Spleen (tissue), 11 donors: ENCODE results near the gene AGO3. TPM values are rescaled to one million over a fixed set of nuclear protein-coding genes. Genes with fewer than 3 reads are reported as not detected.

Source experiments
- DNase-seq: peaks from one replicate; pipeline ENCODE4 v3.0.0-alpha.2; 2020
- H3K27ac ChIP-seq, 8 donors: fragments of 200-600 bp; sonication (generic) in 7 of 8; 1 replicate in 4 of 8; 2 replicates in 4 of 8; pipeline versions ENCODE4 v1.5.0 to v1.8.0; 2016 to 2021; ENCODE audit warnings: inconsistent platforms in 4 of 8, mild to moderate bottlenecking in 4 of 8, moderate library complexity in 1 of 8
- H3K27me3 ChIP-seq, 7 donors: fragments of 200-600 bp; sonication (generic) in 6 of 7; replicated peaks in 1 of 7; 1 replicate in 4 of 7; 2 replicates in 3 of 7; pipeline versions ENCODE4 v1.5.0 to v1.8.0; 2016 to 2021; ENCODE audit warnings: inconsistent platforms in 3 of 7, mild to moderate bottlenecking in 1 of 7
- H3K36me3 ChIP-seq, 6 donors: fragments of 200-600 bp; sonication (generic) in 5 of 6; 1 replicate in 4 of 6; 2 replicates in 2 of 6; pipeline versions ENCODE4 v1.5.0 to v1.8.0; 2016 to 2021; ENCODE audit warnings: inconsistent platforms in 2 of 6
- H3K4me1 ChIP-seq, 6 donors: fragments of 200-600 bp; sonication (generic) in 5 of 6; 1 replicate in 3 of 6; 2 replicates in 3 of 6; pipeline versions ENCODE4 v1.5.0 to v1.8.0; 2016 to 2021; ENCODE audit warnings: inconsistent platforms in 3 of 6
- H3K4me3 ChIP-seq, 8 donors: fragments of 200-600 bp; sonication (generic) in 7 of 8; 1 replicate in 4 of 8; 2 replicates in 4 of 8; pipeline versions ENCODE4 v1.5.0 to v1.8.0; 2016 to 2021; ENCODE audit warnings: inconsistent platforms in 4 of 8, mild to moderate bottlenecking in 4 of 8, moderate library complexity in 2 of 8
- H3K9me3 ChIP-seq, 8 donors: fragments of 200-600 bp; sonication (generic) in 7 of 8; 1 replicate in 4 of 8; 2 replicates in 4 of 8; pipeline versions ENCODE4 v1.5.0 to v1.8.0; 2016 to 2021; ENCODE audit warnings: inconsistent platforms in 4 of 8
- POLR2A ChIP-seq, 3 donors: fragments of 450-650 bp; IDR thresholded peaks; one replicate each; pipeline ENCODE4 v1.5.1; 2017; ENCODE audit warnings: antibody characterized with exemption in 3 of 3, mild to moderate bottlenecking in 1 of 3
- POLR2AphosphoS5 ChIP-seq, 3 donors: sonication (generic); formaldehyde crosslinking; IDR thresholded peaks; one replicate each; pipeline ENCODE4 v1.5.1; 2017; ENCODE audit warnings: antibody characterized with exemption in 3 of 3
- WGBS, 5 donors: extraction: QIAGEN DNeasy Blood & Tissue Kit in 3 of 5; methylation state at CpG; one replicate each; pipeline versions ENCODE4 v1.1.5 to v1.1.7; 2013 to 2018; 5-methylcytosine and 5-hydroxymethylcytosine counted together
- intact Hi-C: fragments of 100-400 bp; cut with DNase I; formaldehyde crosslinking; loops from one replicate; pipeline ENCODE4 v1.15.0; 2023; ENCODE audit warnings: low total_unique reads
- polyA plus RNA-seq, 3 donors: library from polyadenylated mRNA; stranded (reverse); fragments of 200-250 nt; gene quantifications; one replicate each; pipeline ENCODE4 v1.2.1, GENCODE V29; 2013
- total RNA-seq, 7 donors: library from RNA; depleted of rRNA in 3 of 7; stranded (reverse); fragments of >200 nt in 3 of 7; fragmentation: NEBNext Ultra II Directional in 4 of 7; extraction: Animal tissue kit (Norgen Biotek cat#: 25700) in 4 of 7; gene quantifications; one replicate each; pipeline versions ENCODE4 v1.1.0 to v1.2.1, GENCODE V29; 2016 to 2021
- TF ChIP-seq, protein P1 (sequence below), 11 experiments: fragments of 200-600 bp in 7 of 11; fragments of 450-650 bp in 4 of 11; sonication (generic) in 4 of 11; IDR thresholded peaks in 8 of 11; conservative IDR thresholded peaks in 3 of 11; 1 replicate in 7 of 11; 2 replicates in 4 of 11; pipeline versions ENCODE4 v1.4.0 to v1.8.0; 2016 to 2021; ENCODE audit warnings: antibody characterized with exemption in 11 of 11, inconsistent platforms in 4 of 11, mild to moderate bottlenecking in 1 of 11
- donor health status: healthy with polysubstance abuse.
- donor health status: DM: no; HTN: no; CAD: no; lungs with moderate emphysema.
- donor health status: DM: no; HTN: no; CAD: no.
- donor health status: Bipolar disorder and iron deficiency.
- donor health status: healthy.
- donor health status: DM: no; HTN: no; CAD: no.
- donor health status: DM: yes; HTN: yes; CAD: no.

AGO3 gene
- total and polyA plus RNA-seq, 10 donors: 1.5 to 41.1 (median 25.0) TPM

DNA sequence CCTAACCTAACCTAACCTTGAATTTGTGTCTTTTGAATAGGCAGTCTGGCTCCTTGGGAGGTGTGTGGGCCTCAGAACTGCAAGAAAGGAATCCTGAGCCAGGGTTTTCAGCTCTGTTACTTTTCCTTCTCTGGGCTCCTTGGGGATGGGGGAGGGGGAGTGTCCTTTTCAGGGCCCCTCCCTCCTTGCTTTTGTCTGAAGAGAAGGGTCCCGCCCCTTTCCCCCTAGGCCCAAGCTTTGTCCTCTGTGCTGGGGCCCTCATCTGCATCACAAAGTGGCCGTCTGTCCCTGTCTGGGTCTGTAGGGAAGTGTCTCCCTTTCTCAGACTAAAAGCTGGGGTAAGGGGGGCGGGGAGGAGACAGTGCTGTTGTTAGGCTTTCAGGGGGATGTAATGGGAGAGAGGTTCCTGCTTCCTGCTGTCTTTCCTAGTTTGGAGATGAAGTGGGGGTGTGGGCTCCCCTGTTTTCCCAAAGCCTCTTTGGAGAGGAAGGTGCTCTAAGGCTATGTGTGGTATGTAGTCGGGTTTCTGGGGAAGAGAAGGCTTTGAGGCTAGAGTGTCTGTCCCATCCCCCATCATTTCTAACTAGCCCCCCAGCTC is 44.8 kb upstream of the AGO3 start:
- H3K4me1 ChIP-seq: peaks cover 19 to 76% (median 66%) of the 10 kb centered on the region in 6 donors
- peak overlapping the region in 6 of 8 donors; percentile 4 to 91 (median 38) for H3K27ac ChIP-seq
- peaks cover 0 to 29% (median 11%) of the 10 kb centered on the region in 6 donors for H3K36me3 ChIP-seq
- no peak overlapping the region for H3K4me3 ChIP-seq
- no peaks in the 10 kb centered on the region for H3K27me3 ChIP-seq
- H3K9me3 ChIP-seq: no peaks in the 10 kb centered on the region
- intact Hi-C loops: loop anchor here (10.0 kb wide), 1 partner anchor 49 kb away; the partner anchor contains the start of gene AGO3
- TF ChIP-seq POLR2AphosphoS5 (IDR thresholded peaks at IDR 0.05) (no peak), POLR2A (IDR thresholded peaks at IDR 0.05) (no peak)
- TF ChIP-seq, protein P1, sequence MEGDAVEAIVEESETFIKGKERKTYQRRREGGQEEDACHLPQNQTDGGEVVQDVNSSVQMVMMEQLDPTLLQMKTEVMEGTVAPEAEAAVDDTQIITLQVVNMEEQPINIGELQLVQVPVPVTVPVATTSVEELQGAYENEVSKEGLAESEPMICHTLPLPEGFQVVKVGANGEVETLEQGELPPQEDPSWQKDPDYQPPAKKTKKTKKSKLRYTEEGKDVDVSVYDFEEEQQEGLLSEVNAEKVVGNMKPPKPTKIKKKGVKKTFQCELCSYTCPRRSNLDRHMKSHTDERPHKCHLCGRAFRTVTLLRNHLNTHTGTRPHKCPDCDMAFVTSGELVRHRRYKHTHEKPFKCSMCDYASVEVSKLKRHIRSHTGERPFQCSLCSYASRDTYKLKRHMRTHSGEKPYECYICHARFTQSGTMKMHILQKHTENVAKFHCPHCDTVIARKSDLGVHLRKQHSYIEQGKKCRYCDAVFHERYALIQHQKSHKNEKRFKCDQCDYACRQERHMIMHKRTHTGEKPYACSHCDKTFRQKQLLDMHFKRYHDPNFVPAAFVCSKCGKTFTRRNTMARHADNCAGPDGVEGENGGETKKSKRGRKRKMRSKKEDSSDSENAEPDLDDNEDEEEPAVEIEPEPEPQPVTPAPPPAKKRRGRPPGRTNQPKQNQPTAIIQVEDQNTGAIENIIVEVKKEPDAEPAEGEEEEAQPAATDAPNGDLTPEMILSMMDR (IDR thresholded peaks at IDR 0.05 in 8 of 11, conservative IDR thresholded peaks at IDR 0.05 in 3 of 11): no peak
- WGBS, 5 donors: 52 to 74% (median 60%) methylated on average over 4 of the region's 4 CpGs
- no peak for DNase-seq

GRCh38 chr1:35886577-35887431 is 44.1 kb upstream of the AGO3 start:
- H3K27me3 ChIP-seq: no peaks in the 10 kb centered on the region
- H3K36me3 ChIP-seq: peaks cover 0 to 37% (median 12%) of the 10 kb centered on the region in 6 donors
- no peak overlapping the region for H3K4me3 ChIP-seq
- no peak for DNase-seq
- TF ChIP-seq POLR2A (IDR thresholded peaks at IDR 0.05): no peak
- TF ChIP-seq, protein P1 (IDR thresholded peaks at IDR 0.05 in 8 of 11, conservative IDR thresholded peaks at IDR 0.05 in 3 of 11): no peak
- H3K27ac ChIP-seq: peak overlapping the region in 6 of 8 donors; percentile 29 to 91 (median 50)
- H3K4me1 ChIP-seq: peaks cover 19 to 76% (median 66%) of the 10 kb centered on the region in 6 donors
- no peaks in the 10 kb centered on the region for H3K9me3 ChIP-seq
- intact Hi-C loops: loop anchor here (10.0 kb wide), 1 partner anchor 48 kb away; the partner anchor contains the start of gene AGO3
- 39 to 52% (median 44%) methylated on average over 3 of the region's 3 CpGs for WGBS, 5 donors

GRCh38 chr1:35887508-35887907 is 43.4 kb upstream of the AGO3 start:
- no peak for DNase-seq
- H3K4me1 ChIP-seq: peaks cover 19 to 74% (median 65%) of the 10 kb centered on the region in 6 donors
- H3K4me3 ChIP-seq: no peak overlapping the region
- WGBS, 5 donors: 62 to 77% (median 65%) methylated on average over 2 of the region's 2 CpGs
- intact Hi-C loops: loop anchor here (10.0 kb wide), 1 partner anchor 47 kb away; the partner anchor contains the start of gene AGO3
- H3K36me3 ChIP-seq: peaks cover 0 to 44% (median 17%) of the 10 kb centered on the region in 6 donors
- no peaks in the 10 kb centered on the region for H3K9me3 ChIP-seq
- no peaks in the 10 kb centered on the region for H3K27me3 ChIP-seq
- TF ChIP-seq, protein P1 (IDR thresholded peaks at IDR 0.05 in 8 of 11, conservative IDR thresholded peaks at IDR 0.05 in 3 of 11): no peak
- TF ChIP-seq POLR2A (IDR thresholded peaks at IDR 0.05) (no peak), POLR2AphosphoS5 (IDR thresholded peaks at IDR 0.05) (no peak)
- H3K27ac ChIP-seq: peak overlapping the region in 6 of 8 donors; percentile 29 to 91 (median 50)
